HG02943 (cell line): ENCODE results near the gene SLC8A1.

Experiments used
- ATAC-seq: cut with Tn5 transposase; IDR thresholded peaks from one replicate; pipeline ENCODE4 v1.9.1; 2021; ENCODE audit warnings: mild to moderate bottlenecking, low read depth, moderate library complexity; ENCODE audit not compliant: unreplicated experiment

SLC8A1 gene

DNA sequence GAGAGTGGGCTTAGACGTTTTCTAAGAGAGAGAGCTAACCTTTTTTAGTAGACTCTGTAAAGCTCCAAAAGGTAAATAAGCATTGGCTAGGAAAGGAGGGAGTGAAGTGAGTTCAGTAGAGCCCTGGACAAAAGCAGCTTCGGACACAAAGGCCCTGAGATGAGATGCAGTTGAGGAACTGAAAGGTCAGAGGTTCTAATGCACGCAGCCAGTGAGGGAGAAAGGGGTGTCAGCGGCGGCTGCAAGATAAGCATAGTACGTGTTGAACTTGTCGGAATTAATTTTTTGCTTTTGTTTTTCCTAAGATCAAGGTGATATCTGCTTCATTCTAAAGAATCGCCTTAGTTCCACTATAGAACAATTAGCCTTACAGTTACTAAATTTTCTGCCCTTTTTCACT is 11.2 kb upstream of the SLC8A1 start:
- no peak for ATAC-seq

- ATAC-seq: no peak
These were observed 6.4 kb upstream of the SLC8A1 start for GRCh38 chr2:40458271-40458794.

- no peak for ATAC-seq
These were observed 5.9 kb upstream of the SLC8A1 start for GRCh38 chr2:40457837-40458236.

DNA sequence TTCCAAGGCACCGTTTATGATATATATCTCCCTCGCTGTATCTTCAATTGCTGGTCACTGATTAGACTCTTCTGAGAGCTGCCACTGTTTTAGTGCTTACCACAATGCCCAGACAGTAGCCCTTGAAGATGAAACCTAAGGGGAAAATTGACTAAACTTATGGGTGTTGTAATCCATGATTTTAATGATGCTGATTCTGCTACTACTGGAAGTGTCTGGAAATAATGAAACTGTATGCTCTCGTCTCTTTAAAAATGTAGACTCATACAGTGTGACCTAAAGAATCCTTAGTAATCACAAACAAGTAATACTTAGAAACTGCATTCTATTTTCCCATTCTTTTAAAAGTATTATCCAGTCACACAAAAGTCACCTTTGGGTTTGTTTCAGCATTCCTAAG is 5.5 kb upstream of the SLC8A1 start:
- ATAC-seq: no peak

GRCh38 chr2:40456926-40457325 is 5.0 kb upstream of the SLC8A1 start:
- ATAC-seq: no peak

- ATAC-seq: no peak
These were observed 3.8 kb upstream of the SLC8A1 start for GRCh38 chr2:40455661-40456060.

DNA sequence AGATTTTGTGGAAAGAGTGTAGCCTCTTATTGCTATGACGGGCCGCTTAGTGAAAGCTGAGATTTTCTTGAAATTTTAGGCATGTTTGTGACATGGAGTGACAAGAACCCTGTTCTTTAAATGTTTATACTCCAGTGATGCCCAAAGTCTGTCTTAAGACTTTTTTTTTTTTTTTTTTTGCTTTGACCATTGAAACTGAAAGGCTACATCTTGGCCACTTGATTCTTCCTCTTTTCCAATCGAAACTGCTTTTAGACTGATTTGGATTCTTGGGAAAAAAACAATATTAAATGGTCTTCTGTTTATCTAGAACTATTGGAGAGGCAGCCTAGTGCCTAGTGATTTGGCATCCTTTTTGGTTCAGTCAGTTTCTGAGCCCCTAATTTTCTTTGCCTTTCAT is 2.4 kb upstream of the SLC8A1 start:
- ATAC-seq: no peak

GRCh38 chr2:40452786-40453185 is 896 bp upstream of the SLC8A1 start:
- ATAC-seq: no peak

GRCh38 chr2:40450796-40451430 is 977 bp downstream of the SLC8A1 start:
- ATAC-seq: no peak

DNA sequence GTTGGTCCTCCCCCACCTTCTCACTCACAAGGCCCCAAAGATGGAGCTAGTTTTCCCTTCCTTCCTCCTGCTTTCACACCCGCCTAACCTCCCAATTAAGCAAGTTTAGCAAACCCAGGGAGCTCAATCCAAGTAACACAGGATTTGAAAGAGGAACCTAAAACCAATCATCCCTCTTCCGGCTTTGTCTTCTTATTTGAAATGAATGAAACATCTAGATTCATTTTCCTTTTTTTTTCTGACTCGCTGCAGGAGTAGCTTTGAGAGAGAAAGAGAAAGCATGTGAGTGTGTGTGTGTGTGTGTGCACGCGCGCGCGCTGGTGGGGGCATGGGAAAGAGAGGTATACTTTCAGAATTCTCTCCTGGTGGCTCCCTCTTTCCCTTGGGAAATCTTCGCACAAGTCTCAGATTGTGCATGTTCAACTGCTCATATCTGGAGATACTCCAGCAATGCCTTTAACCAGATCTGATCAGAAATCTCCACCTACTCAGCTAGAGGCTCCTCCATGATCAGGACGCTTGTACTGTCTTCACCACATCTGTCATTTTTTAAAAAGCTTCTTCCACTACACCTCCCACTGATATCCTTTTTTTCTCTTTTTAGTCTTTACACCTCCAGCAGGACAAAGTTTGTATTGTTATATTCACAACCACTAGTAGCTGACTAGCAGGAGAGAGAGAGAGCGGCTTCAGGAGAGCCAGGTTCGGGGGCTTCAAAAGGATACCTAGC is 1.7 kb downstream of the SLC8A1 start:
- no peak for ATAC-seq

GRCh38 chr2:40448476-40449079 is 3.3 kb downstream of the SLC8A1 start:
- no peak for ATAC-seq

DNA sequence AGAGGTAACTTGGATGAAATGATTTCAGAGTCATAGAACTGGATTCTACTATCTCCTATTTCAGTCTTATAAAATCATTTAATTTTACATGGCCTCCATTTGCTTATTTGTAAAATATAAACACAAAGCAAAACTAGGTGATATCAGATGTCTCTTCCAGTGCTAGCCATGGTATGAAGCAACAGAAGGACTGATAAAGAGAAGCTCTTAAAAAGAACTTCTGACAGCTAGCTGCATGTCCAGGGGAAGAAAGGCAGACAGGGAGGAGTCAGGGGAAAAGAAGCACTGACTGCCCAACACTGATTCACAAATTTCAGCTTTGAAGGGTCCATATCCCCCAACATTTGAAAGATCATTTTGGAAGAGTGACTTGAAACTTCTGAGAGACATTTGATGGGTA is 6.4 kb downstream of the SLC8A1 start:
- no peak for ATAC-seq

DNA sequence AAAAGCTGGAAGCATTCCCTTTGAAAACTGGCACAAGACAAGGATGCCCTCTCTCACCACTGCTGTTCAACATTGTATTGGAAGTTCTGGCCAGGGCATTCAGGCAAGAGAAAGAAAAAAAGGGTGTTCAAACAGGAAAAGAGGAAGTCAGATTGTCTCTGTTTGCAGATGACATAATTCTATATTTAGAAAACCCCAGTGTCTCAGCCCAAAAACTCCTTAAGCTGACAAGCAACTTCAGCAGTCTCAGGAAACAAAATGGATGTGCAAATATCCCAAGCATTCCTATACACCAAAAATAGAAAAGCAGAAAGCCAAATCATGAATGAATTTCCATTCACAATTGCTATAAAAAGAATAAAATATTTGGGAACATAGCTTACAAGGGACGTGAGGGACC is 11.1 kb downstream of the SLC8A1 start:
- no peak for ATAC-seq

- ATAC-seq: no peak
These were observed 12.4 kb downstream of the SLC8A1 start for GRCh38 chr2:40439473-40439872.

GRCh38 chr2:40436093-40436475 is 15.8 kb downstream of the SLC8A1 start:
- no peak for ATAC-seq

- no peak for ATAC-seq
These were observed 16.3 kb downstream of the SLC8A1 start for GRCh38 chr2:40435426-40436092.

- no peak for ATAC-seq
These were observed 17.1 kb downstream of the SLC8A1 start for GRCh38 chr2:40434731-40435271.

- no peak for ATAC-seq
These were observed 18.2 kb downstream of the SLC8A1 start for GRCh38 chr2:40433736-40434135.

GRCh38 chr2:40432921-40433483 is 18.9 kb downstream of the SLC8A1 start:
- no peak for ATAC-seq

- no peak for ATAC-seq
These were observed 20.3 kb downstream of the SLC8A1 start for GRCh38 chr2:40431600-40431955.
